ENCODE data around the gene DGUOK. TPM values are rescaled to one million over a fixed set of nuclear protein-coding genes. Genes with fewer than 3 reads are reported as not detected.

Gene DGUOK
- total and polyA plus RNA-seq, 10 of the 15 experiments (the other 5 are each of a cell fraction or from before 2014, with no cell fraction given), result 64.4 to 234 (median 91.4) TPM

- TF ChIP-seq YY1 (IDR thresholded peaks at IDR 0.05; ENCODE audit: low read depth, low read length) (no peak), MLLT1 (IDR thresholded peaks at IDR 0.05) (peak; percentile 62), CHD2 (IDR thresholded peaks at IDR 0.05; ENCODE audit: borderline replicate concordance, low read depth, low read length) (peak; percentile 66), TAF1 (IDR thresholded peaks at IDR 0.05; ENCODE audit: borderline replicate concordance, low read depth, low read length) (0 out of 2 replicates have a peak, but pooled peaks have one; percentile 36), RCOR1 (conservative IDR thresholded peaks at IDR 0.05; ENCODE audit: low read depth, low read length) (0 out of 2 replicates have a peak, but pooled peaks have one; percentile 48), SMC3 (IDR thresholded peaks at IDR 0.05; ENCODE audit: borderline replicate concordance, low read length) (no peak), EP300 (IDR thresholded peaks at IDR 0.05; ENCODE audit: borderline replicate concordance in 1 of 2, control insufficient read depth in 1 of 2, low read depth in 2 of 2, low read length in 2 of 2) (peak; percentile 21 to 47; a peak in 1 of 4 replicates), MTA2 (IDR thresholded peaks at IDR 0.05; ENCODE audit: low read depth) (no peak), TCF3 (IDR thresholded peaks at IDR 0.05; ENCODE audit: borderline replicate concordance, insufficient read depth, low read depth, low read length) (no peak), ZNF207 (IDR thresholded peaks at IDR 0.05; ENCODE audit: borderline replicate concordance) (0 out of 2 replicates have a peak, but pooled peaks have one; percentile 68), KAT2A (conservative IDR thresholded peaks at IDR 0.05; ENCODE audit: control insufficient read depth, low read depth, low read length) (no peak), EZH2 (IDR thresholded peaks at IDR 0.05; ENCODE audit: borderline replicate concordance, control insufficient read depth, low read depth, low read length) (no peak), E2F8 (IDR thresholded peaks at IDR 0.05; ENCODE audit: low read depth, partially characterized antibody) (no peak), NFIC (IDR thresholded peaks at IDR 0.05; ENCODE audit: low read depth, low read length) (peak; percentile 22; the same call in 1 of the 2 replicates), MYB (IDR thresholded peaks at IDR 0.05; ENCODE audit: borderline replicate concordance, low read depth, low read length) (no peak), NR2C1 (IDR thresholded peaks at IDR 0.05) (no peak), SREBF2 (IDR thresholded peaks at IDR 0.05; ENCODE audit: low read length) (no peak), NR2F1 (conservative IDR thresholded peaks at IDR 0.05) (peak; percentile 69), CBX3 (IDR thresholded peaks at IDR 0.05; ENCODE audit: borderline replicate concordance, low read depth) (no peak), IKZF2 (IDR thresholded peaks at IDR 0.05) (peak; percentile 75 to 87), TBL1XR1 (IDR thresholded peaks at IDR 0.05; ENCODE audit: low read depth, low read length) (peak; percentile 83), CBFB (IDR thresholded peaks at IDR 0.05; ENCODE audit: low read depth) (peak; percentile 53; the same call in 1 of the 2 replicates), BCL3 (IDR thresholded peaks at IDR 0.05; ENCODE audit: borderline replicate concordance, insufficient read depth, low read depth, low read length, poor library complexity, severe bottlenecking) (peak; percentile 73), ZNF24 (IDR thresholded peaks at IDR 0.05) (no peak), NBN (IDR thresholded peaks at IDR 0.05) (peak; percentile 76), MTA3 (IDR thresholded peaks at IDR 0.05; ENCODE audit: borderline replicate concordance, low read length) (no peak)
Observed at GRCh38 chr2:73985308-73986084, 58.8 kb downstream of the DGUOK start (continued).

Measured in GM12878 (cell line).